ENCODE data around the gene ST8SIA6. TPM values are rescaled to one million over a fixed set of nuclear protein-coding genes. Genes with fewer than 3 reads are reported as not detected.

Gene ST8SIA6
- polyA plus RNA-seq, 2 of the 4 experiments (the other 2 are of a cell fraction), result 0.16 to 0.25 TPM

GRCh38 chr10:17366705-17367104 is 87.7 kb downstream of the ST8SIA6 start:
- CTCF ChIA-PET, result interaction anchor here (1.9 kb wide), 1 partner anchor 9 kb away, joined by 7 read pairs; no protein-coding TSS in a partner anchor

GRCh38 chr10:17365402-17365801 is 89.0 kb downstream of the ST8SIA6 start:
- ChIA-PET CTCF (interaction anchor here (1.9 kb wide), 1 partner anchor 10 kb away, joined by 7 read pairs; no protein-coding TSS in a partner anchor), POLR2A (no interaction called here)
- Histone ChIP-seq H3K27ac (no peak overlapping the region), H3K4me1 (no peaks in the 10 kb centered on the region), H3K4me2 (no peak overlapping the region), H3K9me3 (no peaks in the 10 kb centered on the region; the same call in 2 of the 3 replicates), H3K4me3 (no peak overlapping the region)
- no peak for ATAC-seq
- FAIRE-seq, result no peak
- WGBS (ENCODE audit: missing lambda C conversion rate), result 0% methylated on average over 1 of the region's 1 CpG
- TF ChIP-seq RCOR1 (IDR thresholded peaks at IDR 0.05; ENCODE audit: low read depth, low read length) (no peak), NPAS2 (CRISPR knock-in tag; IDR thresholded peaks at IDR 0.05; ENCODE audit: borderline replicate concordance) (no peak), SREBF2 (IDR thresholded peaks at IDR 0.05) (no peak), ZFP36 (IDR thresholded peaks at IDR 0.05; ENCODE audit: borderline replicate concordance, partially characterized antibody) (no peak), CTCF (IDR thresholded peaks at IDR 0.05) (no peak), POLR2A (IDR thresholded peaks at IDR 0.05; ENCODE audit: low read length) (no peak)
- no peak for DNase-seq (ENCODE audit: low read depth in 1 of 2, low spot score in 1 of 2)

More at GRCh38 chr10:17366705-17367104, 87.7 kb downstream of the ST8SIA6 start:
- Histone ChIP-seq H3K9me3 (no peaks in the 10 kb centered on the region; the same call in 2 of the 3 replicates), H3K4me2 (no peak overlapping the region), H3K4me3 (no peak overlapping the region), H3K27ac (no peak overlapping the region), H3K4me1 (no peaks in the 10 kb centered on the region)
- no peak for DNase-seq (ENCODE audit: low read depth in 1 of 2, low spot score in 1 of 2)
- no peak for TF ChIP-seq SMC3 (IDR thresholded peaks at IDR 0.05)
- TF ChIP-seq CHD2 (IDR thresholded peaks at IDR 0.05; ENCODE audit: low read length, partially characterized antibody), result no peak
- no peak for TF ChIP-seq HMGXB4 (CRISPR knock-in tag; IDR thresholded peaks at IDR 0.05; ENCODE audit: borderline replicate concordance)
- no peak for TF ChIP-seq PHF8 (IDR thresholded peaks at IDR 0.05; ENCODE audit: borderline replicate concordance, low read depth)
- no peak for TF ChIP-seq NR3C1 (IDR thresholded peaks at IDR 0.05)
- TF ChIP-seq NPAS2 (CRISPR knock-in tag; IDR thresholded peaks at IDR 0.05; ENCODE audit: borderline replicate concordance), result no peak
- TF ChIP-seq MAFK (IDR thresholded peaks at IDR 0.05; ENCODE audit: partially characterized antibody), result no peak
- no peak for TF ChIP-seq ZSCAN20 (CRISPR knock-in tag; IDR thresholded peaks at IDR 0.05)
- TF ChIP-seq RFX5 (IDR thresholded peaks at IDR 0.05), result no peak
- no peak for TF ChIP-seq EHF (CRISPR knock-in tag; IDR thresholded peaks at IDR 0.05)
- TF ChIP-seq HOXB13 (CRISPR knock-in tag; IDR thresholded peaks at IDR 0.05; ENCODE audit: low read depth), result no peak
- no peak for TF ChIP-seq FOSL2 (IDR thresholded peaks at IDR 0.05)
- TF ChIP-seq FOSL2 (CRISPR knock-in tag; IDR thresholded peaks at IDR 0.05), result no peak
- no peak for TF ChIP-seq ZNF302 (CRISPR knock-in tag; IDR thresholded peaks at IDR 0.05)
- no peak for TF ChIP-seq MAZ (IDR thresholded peaks at IDR 0.05; ENCODE audit: borderline replicate concordance, low read depth, low read length)
- TF ChIP-seq ZC3H11A (IDR thresholded peaks at IDR 0.05), result no peak
- TF ChIP-seq MYC (IDR thresholded peaks at IDR 0.05; ENCODE audit: borderline replicate concordance, low read length), result no peak
- no peak for TF ChIP-seq SREBF2 (IDR thresholded peaks at IDR 0.05)
- no peak for TF ChIP-seq CEBPB (IDR thresholded peaks at IDR 0.05)
- no peak for TF ChIP-seq ZFP36 (IDR thresholded peaks at IDR 0.05; ENCODE audit: borderline replicate concordance, partially characterized antibody)
- FAIRE-seq, result no peak
- POLR2A ChIA-PET, result no interaction called here
- ATAC-seq, result no peak

- FAIRE-seq (no peak), ATAC-seq (no peak)
- 3% methylated on average over 1 of the region's 1 CpG for WGBS (ENCODE audit: missing lambda C conversion rate)
These were observed 95.9 kb downstream of the ST8SIA6 start for GRCh38 chr10:17358461-17358860.

More at GRCh38 chr10:17358461-17358860, 95.9 kb downstream of the ST8SIA6 start:
- no peak overlapping the region for H3K4me3 ChIP-seq
- H3K4me1 ChIP-seq, result no peaks in the 10 kb centered on the region
- POLR2A ChIA-PET, result no interaction called here
- TF ChIP-seq HMGXB4 (CRISPR knock-in tag; IDR thresholded peaks at IDR 0.05; ENCODE audit: borderline replicate concordance), result no peak
- no peak for TF ChIP-seq HEYL (CRISPR knock-in tag; IDR thresholded peaks at IDR 0.05)
- no peak for TF ChIP-seq CHD4 (IDR thresholded peaks at IDR 0.05; ENCODE audit: borderline replicate concordance)
- TF ChIP-seq RNF2 (IDR thresholded peaks at IDR 0.05; ENCODE audit: borderline replicate concordance, low read depth), result no peak
- no peak for TF ChIP-seq ELK1 (IDR thresholded peaks at IDR 0.05; ENCODE audit: low read depth, low read length)
- no peak overlapping the region for H3K27ac ChIP-seq
- no peak overlapping the region for H3K4me2 ChIP-seq
- CTCF ChIA-PET, result no interaction called here
- no peaks in the 10 kb centered on the region for H3K9me3 ChIP-seq
- DNase-seq (ENCODE audit: low read depth in 1 of 2, low spot score in 1 of 2), result no peak
